Activated B cell treated with CpG ODN at 0.5 μM for 24 hours (primary cell): ENCODE measurements around the gene PRKCQ. TPM values are rescaled to one million over a fixed set of nuclear protein-coding genes. Genes with fewer than 3 reads are reported as not detected.

ENCODE experiments used
- ATAC-seq: fragments of 200-7000 bp; cut with Tn5 transposase; one replicate; pipeline ENCODE4 v1.10.0; 2021; ENCODE audit warnings: low read depth, mild to moderate bottlenecking, moderate library complexity
- CTCF ChIA-PET: fragments of 350-600 bp; sonication (Branson Sonifier 250); formaldehyde crosslinking; loops from one replicate; lab custom pipeline; 2021; ENCODE audit warnings: antibody characterized with exemption; lab: Charles Lee
- POLR2A ChIA-PET: fragments of 350-600 bp; sonication (Branson Sonifier 250); formaldehyde crosslinking; loops from one replicate; lab custom pipeline; 2021; ENCODE audit warnings: antibody characterized with exemption; lab: Charles Lee
- DNase-seq: peaks from one replicate; pipeline ENCODE4 v3.0.0; 2022
- H3K27ac Mint-ChIP-seq: one replicate; pipeline ENCODE4 v1.8.0; 2020; ENCODE audit warnings: mixed read lengths
- H3K27me3 Mint-ChIP-seq: one replicate; pipeline ENCODE4 v1.8.0; 2021; ENCODE audit warnings: mixed read lengths
- H3K36me3 Mint-ChIP-seq: one replicate; pipeline ENCODE4 v1.8.0; 2021; ENCODE audit warnings: low read depth, mixed read lengths
- H3K4me1 Mint-ChIP-seq: one replicate; pipeline ENCODE4 v1.8.0; 2021; ENCODE audit warnings: mixed read lengths
- H3K4me3 Mint-ChIP-seq: one replicate; pipeline ENCODE4 v1.8.0; 2020; ENCODE audit warnings: mild to moderate bottlenecking, mixed read lengths
- H3K9me3 Mint-ChIP-seq: one replicate; pipeline ENCODE4 v1.8.0; 2020; ENCODE audit warnings: mixed read lengths
- CTCF ChIP-seq: fragments of 200-600 bp; IDR thresholded peaks from one replicate; pipeline ENCODE4 v1.8.0; 2022; ENCODE audit warnings: antibody characterized with exemption, mild to moderate bottlenecking
- intact Hi-C: fragments of 100-400 bp; cut with micrococcal nuclease; formaldehyde crosslinking; loops from one replicate; pipeline ENCODE4 v1.15.1; 2024
- total RNA-seq: library from RNA; stranded (reverse); gene quantifications from 2 replicates; pipeline ENCODE4 v1.2.3, GENCODE V29; 2022

Gene PRKCQ
- total RNA-seq, 1 donor from 2014 or later: 0.11 TPM

GRCh38 chr10:6386346-6386745 is 193.7 kb downstream of the PRKCQ start:
- ChIA-PET CTCF (interaction anchor here (1.1 kb wide), 1 partner anchor 184 kb away, joined by 4 read pairs; the partner anchor contains the start of gene PFKFB3), POLR2A (interaction anchor here (1.2 to 1.4 kb wide), 2 partner anchors 38 to 183 kb away, joined by 4 to 5 read pairs; partner anchors contain the start of gene PFKFB3)
- Mint-ChIP-seq H3K27ac (no peak overlapping the region), H3K36me3 (peaks cover 3% of the 10 kb centered on the region), H3K27me3 (no peaks in the 10 kb centered on the region), H3K4me1 (peaks cover 17% of the 10 kb centered on the region), H3K9me3 (peaks cover 14% of the 10 kb centered on the region), H3K4me3 (no peak overlapping the region)
- no peak for ATAC-seq
- intact Hi-C loops: no loop called here
- TF ChIP-seq CTCF: no peak
- DNase-seq: no peak

- Mint-ChIP-seq H3K4me3 (no peak overlapping the region), H3K9me3 (peaks cover 17% of the 10 kb centered on the region), H3K27me3 (no peaks in the 10 kb centered on the region), H3K4me1 (peaks cover 24% of the 10 kb centered on the region), H3K27ac (no peak overlapping the region), H3K36me3 (peaks cover 9% of the 10 kb centered on the region)
- ATAC-seq (no peak), DNase-seq (no peak)
- POLR2A ChIA-PET: interaction anchor here (1.2 to 1.4 kb wide), 2 partner anchors 37 to 183 kb away, joined by 4 to 5 read pairs; partner anchors contain the start of gene PFKFB3
- CTCF ChIA-PET: interaction anchor here (1.1 kb wide), 1 partner anchor 183 kb away, joined by 4 read pairs; the partner anchor contains the start of gene PFKFB3
- TF ChIP-seq CTCF: no peak
- intact Hi-C loops: no loop called here
These were observed 194.4 kb downstream of the PRKCQ start for GRCh38 chr10:6385665-6386064.

- ChIA-PET POLR2A (interaction anchor here (0.6 kb wide), 1 partner anchor 10 kb away, joined by 3 read pairs; no protein-coding TSS in a partner anchor), CTCF (no interaction called here)
- H3K27me3 Mint-ChIP-seq: no peaks in the 10 kb centered on the region
- H3K36me3 Mint-ChIP-seq: peaks cover 9% of the 10 kb centered on the region
- peaks cover 15% of the 10 kb centered on the region for H3K9me3 Mint-ChIP-seq
- peaks cover 25% of the 10 kb centered on the region for H3K4me1 Mint-ChIP-seq
- intact Hi-C loops: no loop called here
- DNase-seq (no peak), ATAC-seq (no peak)
- H3K27ac Mint-ChIP-seq: no peak overlapping the region
- no peak overlapping the region for H3K4me3 Mint-ChIP-seq
- no peak for TF ChIP-seq CTCF
These were observed 195.2 kb downstream of the PRKCQ start for GRCh38 chr10:6384847-6385246.

- CTCF ChIA-PET: interaction anchor here (0.8 to 2.4 kb wide), 2 partner anchors 18 to 182 kb away, joined by 3 to 14 read pairs; partner anchors contain the start of gene PFKFB3
- TF ChIP-seq CTCF: no peak
- DNase-seq (no peak), ATAC-seq (no peak)
- Mint-ChIP-seq H3K9me3 (peaks cover 16% of the 10 kb centered on the region), H3K27ac (no peak overlapping the region), H3K4me1 (peaks cover 25% of the 10 kb centered on the region), H3K36me3 (peaks cover 10% of the 10 kb centered on the region), H3K4me3 (no peak overlapping the region), H3K27me3 (no peaks in the 10 kb centered on the region)
- POLR2A ChIA-PET: interaction anchor here (1.0 kb wide), 1 partner anchor 18 kb away, joined by 8 read pairs; no protein-coding TSS in a partner anchor
- intact Hi-C loops: no loop called here
These were observed 196.0 kb downstream of the PRKCQ start for GRCh38 chr10:6384031-6384430.

- CTCF ChIA-PET: interaction anchor here (0.6 to 2.4 kb wide), 6 partner anchors 8 to 181 kb away, joined by 3 to 14 read pairs (median 4); partner anchors contain the start of gene PFKFB3
- POLR2A ChIA-PET: interaction anchor here (1.0 to 2.4 kb wide), 6 partner anchors 18 to 181 kb away, joined by 4 to 54 read pairs (median 19); partner anchors contain the start of gene PFKFB3
- H3K27me3 Mint-ChIP-seq: no peaks in the 10 kb centered on the region
- H3K9me3 Mint-ChIP-seq: peaks cover 16% of the 10 kb centered on the region
- no peak overlapping the region for H3K4me3 Mint-ChIP-seq
- intact Hi-C loops: no loop called here
- DNase-seq (no peak), ATAC-seq (no peak)
- H3K27ac Mint-ChIP-seq: no peak overlapping the region
- H3K36me3 Mint-ChIP-seq: peaks cover 10% of the 10 kb centered on the region
- H3K4me1 Mint-ChIP-seq: peaks cover 25% of the 10 kb centered on the region
- no peak for TF ChIP-seq CTCF
These were observed 196.8 kb downstream of the PRKCQ start for GRCh38 chr10:6383096-6383812.
